GM12892 (cell line): ENCODE data around the gene NTF4.
"Not testable (repeated sequence)": the region's sequence is repeated elsewhere in the genome, so short reads cannot be mapped to it uniquely, and the experiment has no call there.

Source experiments
- DNase-seq: peaks from one replicate; pipeline ENCODE4 v3.0.0; 2011; ENCODE audit not compliant: insufficient read length
- FAIRE-seq: peaks from 2 replicates; lab custom pipeline; 2011; peaks lifted over from hg19 to GRCh38; lab: Jason Lieb, UNC
- POLR2A ChIP-seq: IDR thresholded peaks from 2 replicates; pipeline ENCODE4 v1.6.1; 2011; ENCODE audit warnings: low read depth, low read length, control low read depth
- POLR2AphosphoS5 ChIP-seq: IDR thresholded peaks from 2 replicates; pipeline ENCODE4 v1.6.1; 2011; ENCODE audit warnings: low read depth, low read length, control low read depth
- TAF1 ChIP-seq: IDR thresholded peaks from 2 replicates; pipeline ENCODE4 v1.6.1; 2011; ENCODE audit warnings: low read depth, mild to moderate bottlenecking, control low read depth, low read length, borderline replicate concordance

Gene NTF4

DNA sequence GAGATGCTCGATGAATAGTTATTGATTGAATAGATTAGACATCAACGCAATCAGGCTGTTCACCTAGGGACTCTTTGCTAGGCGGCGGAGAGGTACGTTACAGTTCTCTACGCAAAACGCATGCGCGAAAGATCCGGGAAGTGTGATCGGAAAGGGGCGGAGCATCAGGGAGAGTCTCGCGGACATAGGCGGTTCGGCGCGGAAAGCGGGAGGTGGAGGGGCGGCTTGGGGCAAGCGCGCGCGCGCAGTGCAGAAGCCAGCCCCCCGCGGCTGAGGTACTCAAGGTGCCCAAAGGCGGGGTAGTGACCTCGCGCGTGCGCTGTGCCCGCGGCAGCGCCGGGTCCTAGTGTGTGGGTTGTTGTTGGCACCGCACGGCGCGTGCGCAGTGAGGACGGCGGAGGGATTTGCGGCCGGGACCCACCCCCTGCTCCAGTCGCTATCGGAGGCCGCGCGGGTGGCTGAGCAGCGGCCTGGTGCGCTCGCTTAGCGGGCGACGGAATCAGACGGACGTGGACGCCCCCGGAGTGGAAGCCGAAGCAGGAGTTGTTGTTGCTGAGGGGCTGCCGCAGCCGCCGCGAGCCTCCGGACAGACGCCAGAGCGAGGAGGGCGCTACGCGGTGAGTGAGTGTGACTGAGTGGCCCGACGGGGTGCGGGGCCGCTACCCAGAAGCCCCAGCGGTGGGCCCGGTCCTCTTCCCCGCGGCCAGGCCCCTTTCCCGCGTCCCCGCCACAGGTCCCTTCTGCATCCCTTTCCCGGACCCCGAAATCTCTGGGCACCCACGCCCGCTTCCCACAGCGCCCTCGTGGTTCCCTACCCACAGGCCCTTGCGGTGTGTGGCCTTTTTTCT lies 20.6 kb upstream of the NTF4 start, which contains the start of gene SNRNP70:
TSS of gene SNRNP70 (plus strand) at position 432 of the 848 bp plus-strand sequence. CDS start 964 bp downstream, outside the sequence.
- peak; percentile 99 for FAIRE-seq
- peak; percentile 99 for DNase-seq
- TF ChIP-seq POLR2A (peak; percentile 96), POLR2AphosphoS5 (peak; percentile 98), TAF1 (peak; percentile 97)

DNA sequence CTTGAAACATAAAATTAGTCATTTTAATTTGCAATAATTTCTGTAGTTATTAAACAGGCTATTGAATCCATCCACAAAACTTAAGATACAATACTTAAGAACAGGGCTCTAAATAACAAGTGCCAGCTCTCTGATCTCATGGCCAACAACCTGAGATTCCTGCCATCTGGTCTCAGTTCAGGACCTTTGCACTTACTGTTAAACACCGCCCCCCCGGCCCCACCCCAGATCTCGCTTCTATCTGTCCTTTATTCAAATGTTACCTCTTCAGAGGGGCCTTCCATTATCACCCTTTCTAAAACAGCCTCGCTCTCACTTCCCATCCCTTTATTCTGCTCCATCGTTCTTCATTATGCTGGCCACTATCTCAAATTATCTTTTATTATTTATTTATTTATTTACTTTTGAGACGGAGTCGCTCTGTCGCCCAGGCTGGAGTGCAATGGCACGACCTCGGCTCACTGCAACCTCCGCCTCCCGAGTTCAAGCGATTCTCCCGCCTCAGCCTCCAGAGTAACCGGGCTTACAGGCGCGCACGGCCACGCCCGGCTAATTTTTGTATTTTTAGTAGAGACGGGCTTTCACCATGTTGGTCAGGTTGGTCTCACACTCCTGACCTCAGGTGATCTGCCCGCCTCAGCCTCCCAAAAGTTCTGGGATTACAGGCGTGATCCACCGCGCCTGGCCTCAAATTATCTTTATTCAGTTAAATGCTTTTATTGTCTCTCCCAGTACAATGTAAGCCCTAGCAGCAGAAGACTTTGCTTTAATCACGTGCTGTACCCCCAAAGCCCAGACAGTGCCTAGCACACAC lies 19.8 kb upstream of the NTF4 start:
- FAIRE-seq, result no peak

DNA sequence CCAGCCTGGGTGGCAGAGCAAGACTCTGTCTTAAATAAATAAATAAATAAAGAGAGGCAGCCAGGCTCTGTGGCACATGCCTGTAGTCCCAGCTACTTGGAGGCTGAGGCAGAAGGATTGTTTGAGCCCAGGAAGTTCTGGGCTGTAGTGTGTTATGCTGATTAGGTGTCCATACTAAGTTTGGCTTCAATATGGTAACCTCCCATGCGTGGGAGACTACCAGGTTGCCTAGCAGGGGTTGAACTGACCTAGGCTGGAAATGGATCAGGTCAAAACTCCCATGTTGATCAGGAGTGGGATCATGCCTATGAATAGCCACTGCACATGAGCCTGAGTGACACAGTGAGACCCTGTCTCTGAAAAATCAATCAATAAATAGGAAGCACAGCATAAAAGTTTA lies 16.7 kb upstream of the NTF4 start:
- FAIRE-seq (no peak), DNase-seq (no peak)
- TF ChIP-seq TAF1 (no peak), POLR2A (no peak)

More for the DNA sequence above, 19.8 kb upstream of the NTF4 start:
- DNase-seq, result no peak
- TF ChIP-seq TAF1, result no peak

DNA sequence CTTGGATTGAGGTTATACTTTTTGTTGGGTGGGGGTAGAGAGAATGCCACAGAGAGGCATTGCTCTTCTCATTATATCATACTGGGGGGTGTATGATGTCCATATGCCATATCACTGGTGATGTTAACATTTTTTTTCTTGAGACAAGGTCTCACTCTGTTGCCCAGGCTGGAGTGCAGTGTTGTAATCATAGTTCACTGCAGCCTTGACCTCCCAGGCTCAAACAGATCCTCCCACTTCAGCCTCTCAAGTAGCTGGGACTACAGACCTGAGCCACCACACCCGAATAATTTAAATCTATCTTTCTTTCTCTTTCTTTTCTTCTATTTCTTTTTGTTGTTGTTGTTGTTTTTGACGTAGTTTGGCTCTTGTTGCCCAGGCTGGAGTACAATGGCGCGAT lies 15.8 kb upstream of the NTF4 start:
- TF ChIP-seq TAF1 (no peak), POLR2A (no peak), POLR2AphosphoS5 (no peak)

DNA sequence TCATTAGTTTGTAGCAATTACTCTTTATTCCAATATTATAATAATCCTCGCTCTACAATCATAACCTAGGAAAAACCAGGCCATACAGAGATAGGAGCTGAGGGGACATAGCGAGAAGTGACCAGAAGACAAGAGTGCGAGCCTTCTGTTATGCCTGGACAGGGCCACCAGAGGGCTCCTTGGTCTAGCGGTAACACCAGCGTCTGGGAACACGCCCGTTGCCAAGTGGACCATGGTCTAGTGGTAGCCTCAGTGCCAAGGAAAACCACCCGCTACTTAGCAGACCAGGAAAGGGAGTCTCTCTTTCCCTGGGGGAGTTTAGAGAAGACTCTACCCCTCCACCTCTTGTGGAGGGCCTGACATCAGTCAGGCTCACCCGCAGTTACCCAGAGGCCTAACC lies 10.3 kb upstream of the NTF4 start:
- not testable (repeated sequence) for DNase-seq, FAIRE-seq

More for the DNA sequence above, 15.8 kb upstream of the NTF4 start:
- FAIRE-seq, result no peak
- DNase-seq, result no peak

DNA sequence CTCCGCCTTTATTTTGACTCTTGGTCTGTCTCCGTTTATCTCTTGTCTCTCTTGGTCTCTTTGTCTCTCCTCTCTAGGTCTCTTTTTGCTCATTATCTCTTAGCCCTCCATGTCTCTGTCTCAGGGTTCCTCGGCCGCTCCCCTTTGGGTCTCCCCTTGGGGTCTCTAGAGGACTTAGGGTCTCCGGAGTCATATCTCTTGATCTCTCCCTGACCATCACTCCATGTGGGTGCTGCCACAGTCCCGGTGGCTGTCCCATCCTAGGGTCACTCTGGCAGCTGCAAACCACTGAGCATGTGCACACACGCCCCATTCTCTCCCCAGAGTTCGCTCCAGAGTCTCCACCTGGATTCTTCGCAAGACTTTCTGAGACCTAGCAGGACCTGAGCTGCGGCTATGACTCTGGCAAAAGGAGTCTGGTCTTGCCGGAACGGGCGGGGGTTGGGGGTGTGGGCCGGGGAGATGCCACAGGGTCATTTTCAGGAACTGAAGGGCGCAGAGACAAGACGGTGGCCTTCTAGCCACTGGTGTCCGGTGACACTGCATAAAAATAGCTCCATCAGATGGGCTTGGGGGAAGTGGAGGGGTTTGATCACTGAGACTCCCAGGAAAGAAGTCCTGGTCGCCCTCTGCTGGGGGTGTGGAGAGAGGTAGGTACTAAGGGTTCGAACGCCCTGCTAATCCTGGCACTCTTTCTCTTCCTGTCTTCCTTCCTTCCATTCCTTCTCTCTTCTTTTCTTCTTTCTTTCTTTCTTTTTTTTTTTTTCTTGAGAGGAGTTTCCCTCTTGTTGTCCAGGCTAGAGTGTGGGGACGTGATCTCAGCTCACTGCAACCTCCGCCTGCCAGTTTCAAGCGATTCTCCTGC lies 9.1 kb upstream of the NTF4 start:
- no peak for TF ChIP-seq POLR2A
- TF ChIP-seq POLR2AphosphoS5, result no peak
- no peak for TF ChIP-seq TAF1
- FAIRE-seq (no peak), DNase-seq (no peak)

DNA sequence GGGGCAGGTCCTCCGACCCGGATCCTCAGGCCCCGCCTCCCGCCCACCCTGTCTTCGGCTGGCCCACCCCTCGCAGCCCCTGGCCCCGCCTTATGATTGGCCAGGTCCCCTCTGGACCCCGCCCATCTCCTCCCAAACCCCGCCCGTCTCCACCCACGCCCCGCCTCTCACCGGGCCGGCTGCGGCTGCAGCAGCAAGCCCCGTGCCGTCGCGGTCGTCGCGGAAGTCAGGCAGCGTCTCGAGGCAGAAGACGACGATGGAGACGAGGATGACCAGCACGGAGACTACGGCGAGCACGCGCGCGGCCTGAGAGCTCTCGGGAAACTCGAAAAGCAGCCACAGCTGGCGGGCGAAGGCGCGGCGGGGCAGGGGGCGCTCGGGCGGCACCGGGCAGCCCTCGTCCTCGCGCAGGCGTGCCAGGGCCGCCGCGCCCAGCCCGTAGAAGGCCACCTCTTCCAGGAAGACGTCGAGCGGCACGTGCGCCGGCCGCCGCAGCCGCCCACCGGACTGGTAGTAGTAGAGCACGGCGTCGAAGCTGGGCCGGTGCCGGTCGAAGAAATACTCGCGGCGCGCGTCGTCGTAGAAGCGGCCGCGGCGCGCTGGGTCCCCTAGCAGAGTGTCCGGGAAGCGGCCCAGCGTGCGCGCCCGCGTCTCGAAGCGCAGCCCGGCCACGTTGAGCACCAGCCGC lies 7.4 kb upstream of the NTF4 start:
- FAIRE-seq, result no peak
- no peak for TF ChIP-seq TAF1
- TF ChIP-seq POLR2AphosphoS5, result no peak
- TF ChIP-seq POLR2A, result no peak
- DNase-seq, result no peak

DNA sequence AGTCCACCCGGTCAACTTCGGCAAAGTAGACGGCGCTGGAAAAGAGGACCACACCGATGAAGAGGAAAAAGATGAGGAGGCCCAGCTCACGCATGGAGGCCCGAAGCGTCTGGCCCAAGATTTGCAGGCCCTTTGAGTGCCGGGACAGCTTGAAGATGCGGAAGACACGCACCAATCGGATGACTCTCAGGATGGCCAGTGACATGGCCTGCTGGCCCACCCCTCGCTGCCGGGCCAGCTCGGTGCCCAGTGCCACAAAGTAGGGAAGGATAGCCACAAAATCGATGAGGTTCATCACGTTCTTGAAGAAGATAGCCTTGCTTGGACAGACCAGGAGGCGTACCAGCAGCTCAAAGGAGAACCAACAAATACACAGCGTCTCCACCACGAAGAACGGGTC lies 5.8 kb upstream of the NTF4 start:
- FAIRE-seq (no peak), DNase-seq (no peak)
- TF ChIP-seq POLR2A (no peak), TAF1 (no peak), POLR2AphosphoS5 (no peak)

DNA sequence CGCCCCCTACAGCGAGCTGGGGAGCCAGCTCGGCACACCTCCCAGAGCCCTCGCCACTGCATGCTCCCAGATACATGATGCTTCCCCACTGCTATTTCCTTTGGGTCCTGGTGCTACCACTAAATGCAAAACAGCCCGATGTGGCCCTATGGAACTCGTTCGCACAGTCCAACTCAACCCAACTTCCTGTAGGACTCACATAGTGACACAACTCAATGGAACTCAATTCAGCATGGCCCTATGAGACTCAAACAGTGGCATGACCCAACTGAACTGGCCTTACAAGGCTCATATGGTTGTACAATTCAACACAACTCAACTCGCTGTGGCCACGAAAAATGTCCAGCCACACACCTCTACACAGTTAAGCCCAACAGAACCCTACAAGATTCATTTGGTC lies 4.4 kb upstream of the NTF4 start:
- TF ChIP-seq POLR2AphosphoS5 (no peak), POLR2A (no peak), TAF1 (no peak)
- DNase-seq (no peak), FAIRE-seq (no peak)

DNA sequence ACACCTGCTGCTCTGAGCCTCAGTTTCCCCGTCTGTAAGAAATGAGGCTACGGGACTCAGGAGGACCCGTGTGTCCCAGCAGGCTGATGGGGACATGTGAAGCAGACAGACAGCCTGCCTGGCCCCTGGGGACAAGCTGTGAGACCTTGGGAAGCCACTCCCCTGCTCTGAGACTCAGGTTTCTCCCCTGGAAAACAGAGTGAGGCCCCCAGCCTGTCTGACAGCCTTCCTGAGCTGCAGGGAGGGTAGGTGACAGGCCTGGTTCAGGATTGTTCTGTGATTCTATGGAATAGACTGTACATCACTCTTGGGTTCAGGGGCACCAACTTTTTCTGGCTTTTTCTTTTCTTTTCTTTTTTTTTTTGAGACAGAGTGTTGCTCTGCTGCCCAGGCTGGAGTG lies 2.9 kb upstream of the NTF4 start:
- TF ChIP-seq POLR2A (no peak), POLR2AphosphoS5 (no peak), TAF1 (no peak)
- DNase-seq, result no peak
- FAIRE-seq, result no peak

DNA sequence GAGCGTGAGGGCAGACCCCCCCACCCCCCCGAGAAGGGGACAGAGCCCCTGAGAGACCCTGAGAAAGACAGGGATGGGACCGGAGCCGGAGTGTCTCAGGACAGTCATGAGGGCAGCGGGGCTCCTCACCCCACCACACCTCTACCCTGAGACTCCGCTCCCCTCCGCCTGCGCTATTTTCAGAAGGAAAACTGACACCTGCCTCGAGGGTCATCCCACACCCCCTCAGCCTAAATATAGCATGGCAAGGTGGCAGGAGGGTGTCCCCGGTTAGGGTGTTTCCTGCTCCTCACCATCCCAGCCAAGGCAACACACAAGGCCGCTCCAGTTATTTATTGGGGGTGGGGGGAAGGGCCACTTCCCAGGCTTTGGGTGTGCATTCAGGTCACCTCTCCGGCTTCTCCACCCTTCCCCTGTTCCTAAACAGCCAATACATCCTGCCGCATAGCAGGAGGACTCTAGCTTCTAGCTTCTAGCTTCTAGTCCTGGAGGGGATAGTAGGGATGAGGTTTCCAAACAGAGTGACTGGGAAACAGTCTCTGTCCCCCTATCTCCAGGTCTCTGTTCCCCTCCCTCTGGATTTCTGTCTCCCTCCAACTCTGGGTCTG lies 1.4 kb upstream of the NTF4 start:
- FAIRE-seq (no peak), DNase-seq (no peak)
- no peak for TF ChIP-seq TAF1
- no peak for TF ChIP-seq POLR2AphosphoS5
- TF ChIP-seq POLR2A, result no peak
